HepG2 (cell line): ENCODE results near the gene PDE9A. TPM values are rescaled to one million over a fixed set of nuclear protein-coding genes. Genes with fewer than 3 reads are reported as not detected.

ENCODE experiments used
- ATAC-seq: fragments of 200-7000 bp; cut with Tn5 transposase; 3 replicates; pipeline ENCODE4 v1.9.1; 2020; ENCODE audit warnings: mild to moderate bottlenecking, moderate library complexity
- BruUV-seq: library from RNA; stranded (reverse); fragments of 400-500 nt; replicated peaks from 2 replicates; lab custom pipeline; 2021; lab: Mats Ljungman, UMichigan
- CTCF ChIA-PET: fragments of 300-600 bp; formaldehyde crosslinking; extraction: SDS; loops from one replicate; lab custom pipeline; 2021; ENCODE audit warnings: low total read pairs, inconsistent platforms, low intra/inter-chr PET ratio; lab: Yijun Ruan, JAX
- POLR2A ChIA-PET: fragments of 350-600 bp; sonication (Branson Sonifier 250); formaldehyde crosslinking; loops from one replicate; lab custom pipeline; 2020; ENCODE audit warnings: antibody characterized with exemption, inconsistent platforms; lab: Yijun Ruan, JAX
- DNase-seq: peaks from one replicate; pipeline ENCODE4 v3.0.0-alpha.2; 2015; ENCODE audit warnings: low spot score
- FAIRE-seq: peaks from 3 replicates; lab custom pipeline; 2011; peaks lifted over from hg19 to GRCh38; lab: Jason Lieb, UNC
- H2AFZ ChIP-seq: one replicate; pipeline ENCODE4 v1.6.1; 2011; ENCODE audit warnings: low read length, inconsistent platforms
- H3K27ac ChIP-seq: fragments of 300-600 bp; 3 replicates; pipeline ENCODE4 v1.8.0; 2011; ENCODE audit warnings: mixed run types, mild to moderate bottlenecking, mixed read lengths, low read length, inconsistent platforms; ENCODE audit not compliant: insufficient read depth; ENCODE audit errors: extremely low read length
- H3K27me3 ChIP-seq, 2 experiments: fragments of 200-600 bp in 1 of 2; 2 replicates in 1 of 2; 3 replicates in 1 of 2; pipeline versions ENCODE4 v1.6.0 to v1.8.0; 2011; ENCODE audit warnings: low read length in 2 of 2, mild to moderate bottlenecking in 2 of 2, moderate library complexity in 2 of 2, inconsistent platforms in 1 of 2; ENCODE audit not compliant: insufficient read depth in 2 of 2, control insufficient read depth in 1 of 2
- H3K36me3 ChIP-seq, 2 experiments: fragments of 200-600 bp in 1 of 2; replicated peaks in 1 of 2; 2 replicates in 1 of 2; 3 replicates in 1 of 2; pipeline versions ENCODE4 v1.5.1 to v1.8.0; 2011; ENCODE audit warnings: low read length in 2 of 2, inconsistent platforms in 1 of 2; ENCODE audit not compliant: insufficient read depth in 2 of 2, control insufficient read depth in 1 of 2
- H3K4me1 ChIP-seq: 2 replicates; pipeline ENCODE4 v1.5.1; 2012; ENCODE audit warnings: low read length, inconsistent platforms; ENCODE audit not compliant: insufficient read depth
- H3K4me2 ChIP-seq: 2 replicates; pipeline ENCODE4 v1.6.0; 2011; ENCODE audit warnings: low read depth, low read length, inconsistent platforms
- H3K4me3 ChIP-seq, 3 experiments: fragments of 200-600 bp in 1 of 3; sonication (generic), shearing (Covaris generic) in 1 of 3; replicated peaks in 1 of 3; 2 replicates each; pipeline ENCODE4 v1.5.1; 2011 to 2016; ENCODE audit warnings: low read length in 3 of 3, inconsistent platforms in 2 of 3, low read depth in 2 of 3, mild to moderate bottlenecking in 2 of 3, control low read depth in 1 of 3, mixed read lengths in 1 of 3; ENCODE audit not compliant: insufficient read depth in 1 of 3
- H3K79me2 ChIP-seq: one replicate; pipeline ENCODE4 v1.6.1; 2011; ENCODE audit warnings: low read length, inconsistent platforms; ENCODE audit not compliant: insufficient read depth
- H3K9ac ChIP-seq: 2 replicates; pipeline ENCODE4 v1.6.0; 2011; ENCODE audit warnings: mild to moderate bottlenecking, low read depth, low read length, inconsistent platforms; ENCODE audit not compliant: insufficient read depth
- H3K9me3 ChIP-seq: 2 replicates; pipeline ENCODE4 v1.5.1; 2012; ENCODE audit warnings: mild to moderate bottlenecking, low read length
- H4K20me1 ChIP-seq: 2 replicates; pipeline ENCODE4 v1.6.0; 2011; ENCODE audit warnings: inconsistent platforms, mild to moderate bottlenecking, low read length, moderate library complexity; ENCODE audit not compliant: insufficient read depth
- GTF3A ChIP-seq: sonication (generic); formaldehyde crosslinking; conservative IDR thresholded peaks from 2 replicates; pipeline ENCODE4 v1.4.0; 2020; ENCODE audit warnings: mild to moderate bottlenecking, missing genetic modification reagents
- HIC2 ChIP-seq: sonication (generic); formaldehyde crosslinking; IDR thresholded peaks from 2 replicates; pipeline ENCODE4 v1.9.0; 2022; ENCODE audit warnings: low read depth, missing genetic modification reagents
- HNF1B ChIP-seq: sonication (generic); formaldehyde crosslinking; IDR thresholded peaks from 2 replicates; pipeline ENCODE4 v1.5.1; 2020; ENCODE audit warnings: mild to moderate bottlenecking, moderate library complexity, missing genetic modification reagents
- ZSCAN20 ChIP-seq: sonication (generic); formaldehyde crosslinking; IDR thresholded peaks from 2 replicates; pipeline ENCODE4 v1.4.0; 2020; ENCODE audit warnings: missing genetic modification reagents, mild to moderate bottlenecking, borderline replicate concordance
- WGBS: methylation state at CpG from one replicate; pipeline ENCODE4 v1.1.6; 2017; ENCODE audit warnings: low lambda C conversion rate; 5-methylcytosine and 5-hydroxymethylcytosine counted together
- in situ Hi-C: cut with HindIII; loops from 2 replicates; pipeline ENCODE4 v1.10.0; 2017; ENCODE audit warnings: low pct_unique_long_range_greater_than_20kb; ENCODE audit not compliant: extremely low pct_ligation_motif_present
- intact Hi-C: fragments of 100-400 bp; cut with micrococcal nuclease; formaldehyde crosslinking; loops from one replicate; pipeline ENCODE4 v1.10.0; 2022; ENCODE audit not compliant: unreplicated experiment
- polyA plus RNA-seq, 8 experiments: library from polyadenylated mRNA; depleted of rRNA in 3 of 8; stranded (reverse) in 7 of 8; unstranded in 1 of 8; fragments of >200 nt; fragmentation: Illumina TruSeq in 4 of 8; extraction: Trizol in 4 of 8; gene quantifications; 2 replicates each; pipeline versions ENCODE4 v1.2.1 to v1.2.3, GENCODE V29; 2011 to 2016; ENCODE audit warnings: low read depth in 4 of 8, missing spikeins in 1 of 8, mixed read lengths in 1 of 8; ENCODE audit not compliant: insufficient read depth in 1 of 8
- total RNA-seq, 5 experiments: library from RNA; depleted of rRNA; stranded (reverse); fragments of >200 nt; fragmentation: Illumina TruSeq; extraction: Trizol; gene quantifications; 2 replicates each; pipeline ENCODE4 v1.2.3, GENCODE V29; 2016; ENCODE audit warnings: low read depth in 1 of 5

The PDE9A gene
- total and polyA plus RNA-seq, 2 of the 13 experiments (the other 11 are each of a cell fraction or from before 2014, with no cell fraction given): 4.6 to 19.7 TPM

GRCh38 chr21:42741066-42741465, 87.6 kb downstream of the PDE9A start:
- in situ Hi-C loops (no loop called here), intact Hi-C loops (no loop called here)
- ChIA-PET POLR2A (no interaction called here), CTCF (no interaction called here)
- no TSS peak for BruUV-seq
- no peak for ATAC-seq
- FAIRE-seq: no peak
- Histone ChIP-seq H3K79me2 (no peaks in the 10 kb centered on the region), H3K4me1 (peaks cover 53% of the 10 kb centered on the region), H3K9me3 (no peaks in the 10 kb centered on the region), H3K27ac (no peak overlapping the region), H3K27me3 (no peaks in the 10 kb centered on the region), H3K4me3 (no peak overlapping the region), H2AFZ (no peak overlapping the region), H3K4me2 (no peak overlapping the region), H3K36me3 (no peaks in the 10 kb centered on the region), H3K9ac (no peak overlapping the region), H4K20me1 (no peaks in the 10 kb centered on the region)
- no peak for DNase-seq
- 0 out of 2 replicates have a peak, but pooled peaks have one; percentile 55 for TF ChIP-seq ZSCAN20 (CRISPR knock-in tag)
- no peak for TF ChIP-seq GTF3A (CRISPR knock-in tag)
- 0 out of 2 replicates have a peak, but pooled peaks have one; percentile 21 for TF ChIP-seq HNF1B (CRISPR knock-in tag)
- TF ChIP-seq HIC2 (CRISPR knock-in tag): no peak
- 89% methylated on average over 8 of the region's 10 CpGs for WGBS
